ENCODE results near the gene EXOC3L4. TPM values are rescaled to one million over a fixed set of nuclear protein-coding genes. Genes with fewer than 3 reads are reported as not detected.
A peak's percentile ranks its signal among the peaks of the same experiment; 100 is the strongest.

EXOC3L4 gene
- total RNA-seq, 4 donors from 2014 or later: 0.63 to 2.1 (median 1.3) TPM

GRCh38 chr14:103073876-103074728 lies 20.4 kb upstream of the EXOC3L4 start:
- H3K4me1 ChIP-seq: peaks cover 0 to 55% (median 18%) of the 10 kb centered on the region in 4 donors
- H3K9me3 ChIP-seq: no peaks in the 10 kb centered on the region
- no peaks in the 10 kb centered on the region for H3K36me3 ChIP-seq
- H3K27me3 ChIP-seq: no peaks in the 10 kb centered on the region
- no peak overlapping the region for H3K4me3 ChIP-seq
- DNase-seq (ENCODE audit: low spot score in 2 of 2): no peak
- TF ChIP-seq, protein P1, sequence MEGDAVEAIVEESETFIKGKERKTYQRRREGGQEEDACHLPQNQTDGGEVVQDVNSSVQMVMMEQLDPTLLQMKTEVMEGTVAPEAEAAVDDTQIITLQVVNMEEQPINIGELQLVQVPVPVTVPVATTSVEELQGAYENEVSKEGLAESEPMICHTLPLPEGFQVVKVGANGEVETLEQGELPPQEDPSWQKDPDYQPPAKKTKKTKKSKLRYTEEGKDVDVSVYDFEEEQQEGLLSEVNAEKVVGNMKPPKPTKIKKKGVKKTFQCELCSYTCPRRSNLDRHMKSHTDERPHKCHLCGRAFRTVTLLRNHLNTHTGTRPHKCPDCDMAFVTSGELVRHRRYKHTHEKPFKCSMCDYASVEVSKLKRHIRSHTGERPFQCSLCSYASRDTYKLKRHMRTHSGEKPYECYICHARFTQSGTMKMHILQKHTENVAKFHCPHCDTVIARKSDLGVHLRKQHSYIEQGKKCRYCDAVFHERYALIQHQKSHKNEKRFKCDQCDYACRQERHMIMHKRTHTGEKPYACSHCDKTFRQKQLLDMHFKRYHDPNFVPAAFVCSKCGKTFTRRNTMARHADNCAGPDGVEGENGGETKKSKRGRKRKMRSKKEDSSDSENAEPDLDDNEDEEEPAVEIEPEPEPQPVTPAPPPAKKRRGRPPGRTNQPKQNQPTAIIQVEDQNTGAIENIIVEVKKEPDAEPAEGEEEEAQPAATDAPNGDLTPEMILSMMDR (IDR thresholded peaks at IDR 0.05): no peak
- no peak for TF ChIP-seq POLR2A (IDR thresholded peaks at IDR 0.05)
- TF ChIP-seq EP300 (IDR thresholded peaks at IDR 0.05): no peak
- WGBS, 2 donors: 64 to 79% methylated on average over 16 to 20 of the region's 21 CpGs
- H3K27ac ChIP-seq: peak overlapping the region in 3 of 4 donors; percentile 60 to 85 (median 82)

DNA sequence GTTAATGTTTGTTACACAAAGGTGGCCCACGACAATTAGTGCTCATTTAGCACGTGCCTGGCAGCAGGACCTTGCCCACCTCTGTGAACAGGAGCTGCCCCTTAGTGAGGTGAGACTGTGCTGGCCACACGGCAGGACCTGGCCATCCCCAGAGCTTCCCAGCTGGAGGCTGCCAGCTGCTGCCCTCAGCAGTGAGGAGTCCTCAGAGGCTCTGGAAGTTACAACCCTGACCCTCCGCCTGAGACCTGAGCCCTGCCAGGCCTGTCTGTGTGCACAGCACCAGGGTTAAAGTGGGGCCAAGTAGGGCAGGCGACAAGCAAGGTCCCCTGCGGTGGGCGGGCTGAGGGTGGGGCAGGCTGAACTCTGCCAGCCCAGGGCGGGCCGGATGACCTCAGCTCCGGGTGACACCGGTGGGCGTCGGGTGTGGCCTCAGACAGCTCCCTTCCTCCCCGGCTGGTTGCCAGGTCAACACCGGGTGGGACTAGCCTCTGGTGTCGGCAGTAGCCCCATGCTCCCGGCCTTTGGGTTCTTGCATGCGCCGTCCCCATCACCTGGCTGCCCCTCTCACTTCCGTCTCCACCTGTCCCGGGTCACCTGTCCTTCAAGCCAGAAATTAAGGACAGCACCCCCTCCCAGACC lies 19.7 kb upstream of the EXOC3L4 start:
- H3K36me3 ChIP-seq: no peaks in the 10 kb centered on the region
- H3K27me3 ChIP-seq: no peaks in the 10 kb centered on the region
- peak in 1 of 2 donors; percentile 34 for DNase-seq (ENCODE audit: low spot score in 2 of 2)
- TF ChIP-seq POLR2A (IDR thresholded peaks at IDR 0.05): no peak
- TF ChIP-seq, protein P1 (IDR thresholded peaks at IDR 0.05): no peak
- peak overlapping the region; percentile 2 to 85 (median 71) for H3K27ac ChIP-seq
- peak overlapping the region; percentile 31 to 57 (median 52) for H3K4me3 ChIP-seq
- H3K9me3 ChIP-seq: no peaks in the 10 kb centered on the region
- WGBS, 2 donors: 7 to 9% methylated on average over 20 of the region's 21 CpGs
- peaks cover 0 to 55% (median 18%) of the 10 kb centered on the region in 4 donors for H3K4me1 ChIP-seq

DNA sequence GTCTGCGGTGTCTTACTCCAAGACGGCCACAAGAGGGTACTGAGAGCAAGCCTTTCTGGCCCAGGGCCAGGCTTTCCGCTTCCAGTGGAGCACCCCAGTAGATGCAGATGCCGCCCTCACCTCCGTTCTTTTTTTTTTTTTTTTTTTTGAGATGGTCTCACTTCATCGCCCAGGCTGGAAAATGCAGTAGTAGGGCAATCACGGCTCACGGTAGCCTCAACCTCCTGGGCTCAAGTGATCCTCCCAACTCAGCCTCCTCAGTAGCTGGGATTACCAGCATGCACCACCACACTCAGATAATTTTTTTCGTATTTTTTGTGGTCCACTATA lies 16.1 kb upstream of the EXOC3L4 start:
- H3K27ac ChIP-seq: no peak overlapping the region
- DNase-seq (ENCODE audit: low spot score in 2 of 2): peak; percentile 65 to 76
- H3K4me1 ChIP-seq: peaks cover 0 to 31% (median 16%) of the 10 kb centered on the region in 4 donors
- peaks cover 0 to 17% of the 10 kb centered on the region in 2 donors for H3K27me3 ChIP-seq
- no peaks in the 10 kb centered on the region for H3K9me3 ChIP-seq
- TF ChIP-seq EP300 (IDR thresholded peaks at IDR 0.05): peak in 1 of 2 donors; percentile 51
- TF ChIP-seq, protein P1 (IDR thresholded peaks at IDR 0.05): peak; percentile 58 to 79 (median 72)
- TF ChIP-seq POLR2A (IDR thresholded peaks at IDR 0.05): no peak
- H3K4me3 ChIP-seq: no peak overlapping the region
- H3K36me3 ChIP-seq: no peaks in the 10 kb centered on the region
- 12 to 13% methylated on average over 9 of the region's 9 CpGs for WGBS, 2 donors

GRCh38 chr14:103078860-103079587 lies 15.5 kb upstream of the EXOC3L4 start:
- no peaks in the 10 kb centered on the region for H3K9me3 ChIP-seq
- peaks cover 0 to 23% of the 10 kb centered on the region in 2 donors for H3K27me3 ChIP-seq
- H3K4me3 ChIP-seq: no peak overlapping the region
- 72 to 76% methylated on average over 10 to 11 of the region's 11 CpGs for WGBS, 2 donors
- TF ChIP-seq POLR2A (IDR thresholded peaks at IDR 0.05) (no peak), EP300 (IDR thresholded peaks at IDR 0.05) (no peak)
- TF ChIP-seq, protein P1 (IDR thresholded peaks at IDR 0.05): no peak
- DNase-seq (ENCODE audit: low spot score in 2 of 2): no peak
- no peaks in the 10 kb centered on the region for H3K36me3 ChIP-seq
- H3K27ac ChIP-seq: no peak overlapping the region
- peaks cover 0 to 29% (median 16%) of the 10 kb centered on the region in 4 donors for H3K4me1 ChIP-seq
